Central memory CD8-positive, alpha-beta T cell (primary cell): ENCODE results near the gene PTPA.

Source experiments
- ATAC-seq: fragments of 150-1000 bp; cut with Tn5 transposase; replicated peaks from 2 replicates; pipeline ENCODE4 v1.10.0; 2022; ENCODE audit warnings: mild to moderate bottlenecking, moderate FRiP score, moderate number of reproducible peaks; ENCODE audit not compliant: poor library complexity, severe bottlenecking; ENCODE audit errors: extremely low read depth
- DNase-seq, 2 donors: peaks; one replicate each; pipeline ENCODE4 v3.0.0; 2021; ENCODE audit warnings: low spot score in 2 of 2
- H3K27ac Mint-ChIP-seq: one replicate; pipeline ENCODE4 v1.8.0; 2022; ENCODE audit warnings: low read depth, mild to moderate bottlenecking, moderate library complexity, mixed read lengths
- H3K27me3 Mint-ChIP-seq: one replicate; pipeline ENCODE4 v1.8.0; 2022; ENCODE audit warnings: mixed read lengths
- H3K36me3 Mint-ChIP-seq: one replicate; pipeline ENCODE4 v1.8.0; 2022; ENCODE audit warnings: mild to moderate bottlenecking, moderate library complexity, mixed read lengths; ENCODE audit not compliant: insufficient read depth
- H3K4me1 Mint-ChIP-seq: one replicate; pipeline ENCODE4 v1.8.0; 2022; ENCODE audit warnings: mixed read lengths
- H3K4me3 Mint-ChIP-seq: one replicate; pipeline ENCODE4 v1.8.0; 2022; ENCODE audit warnings: mild to moderate bottlenecking, moderate library complexity, mixed read lengths
- H3K9me3 Mint-ChIP-seq: one replicate; pipeline ENCODE4 v1.8.0; 2022; ENCODE audit warnings: mixed read lengths

Gene PTPA

GRCh38 chr9:129137292-129138143 is 26.3 kb downstream of the PTPA start:
- H3K36me3 Mint-ChIP-seq = peaks cover 19% of the 10 kb centered on the region
- H3K4me3 Mint-ChIP-seq = no peak overlapping the region
- H3K4me1 Mint-ChIP-seq = peaks cover 25% of the 10 kb centered on the region
- H3K27me3 Mint-ChIP-seq = no peaks in the 10 kb centered on the region
- no peaks in the 10 kb centered on the region for H3K9me3 Mint-ChIP-seq
- no peak for ATAC-seq
- DNase-seq = no peak
- no peak overlapping the region for H3K27ac Mint-ChIP-seq

- peaks cover 25% of the 10 kb centered on the region for H3K4me1 Mint-ChIP-seq
- H3K4me3 Mint-ChIP-seq = no peak overlapping the region
- ATAC-seq (no peak), DNase-seq (no peak)
- no peaks in the 10 kb centered on the region for H3K9me3 Mint-ChIP-seq
- peaks cover 20% of the 10 kb centered on the region for H3K36me3 Mint-ChIP-seq
- no peak overlapping the region for H3K27ac Mint-ChIP-seq
- H3K27me3 Mint-ChIP-seq = no peaks in the 10 kb centered on the region
Observed at GRCh38 chr9:129138144-129138462, 26.9 kb downstream of the PTPA start.

GRCh38 chr9:129138476-129139232 is 27.4 kb downstream of the PTPA start:
- H3K4me1 Mint-ChIP-seq = peaks cover 25% of the 10 kb centered on the region
- no peaks in the 10 kb centered on the region for H3K27me3 Mint-ChIP-seq

GRCh38 chr9:129139233-129139992 is 28.2 kb downstream of the PTPA start:
- ATAC-seq (peak; percentile 76), DNase-seq (peak; percentile 63 to 70)
- peak overlapping the region; percentile 85 for H3K4me3 Mint-ChIP-seq
- H3K27me3 Mint-ChIP-seq = no peaks in the 10 kb centered on the region
- peak overlapping the region; percentile 84 for H3K27ac Mint-ChIP-seq
- H3K9me3 Mint-ChIP-seq = no peaks in the 10 kb centered on the region
- peaks cover 21% of the 10 kb centered on the region for H3K36me3 Mint-ChIP-seq
- peaks cover 25% of the 10 kb centered on the region for H3K4me1 Mint-ChIP-seq

More at GRCh38 chr9:129138476-129139232, 27.4 kb downstream of the PTPA start:
- peaks cover 19% of the 10 kb centered on the region for H3K36me3 Mint-ChIP-seq
- no peak for DNase-seq
- peak overlapping the region; percentile 85 for H3K4me3 Mint-ChIP-seq
- no peak for ATAC-seq
- no peaks in the 10 kb centered on the region for H3K9me3 Mint-ChIP-seq
- H3K27ac Mint-ChIP-seq = peak overlapping the region; percentile 84

GRCh38 chr9:129139993-129140396 is 28.8 kb downstream of the PTPA start:
- H3K27me3 Mint-ChIP-seq = no peaks in the 10 kb centered on the region
- H3K9me3 Mint-ChIP-seq = no peaks in the 10 kb centered on the region
- peak overlapping the region; percentile 84 for H3K27ac Mint-ChIP-seq
- H3K36me3 Mint-ChIP-seq = peaks cover 17% of the 10 kb centered on the region
- H3K4me3 Mint-ChIP-seq = peak overlapping the region; percentile 85
- peaks cover 25% of the 10 kb centered on the region for H3K4me1 Mint-ChIP-seq
- peak; percentile 33 to 54 for DNase-seq
- ATAC-seq = peak; percentile 92

- Mint-ChIP-seq H3K9me3 (no peaks in the 10 kb centered on the region), H3K4me1 (peaks cover 25% of the 10 kb centered on the region), H3K27me3 (no peaks in the 10 kb centered on the region), H3K27ac (peak overlapping the region; percentile 84), H3K4me3 (peak overlapping the region; percentile 85), H3K36me3 (peaks cover 17% of the 10 kb centered on the region)
- ATAC-seq (no peak), DNase-seq (peak in 1 of 2 donors; percentile 27)
Observed at GRCh38 chr9:129140397-129141065, 29.3 kb downstream of the PTPA start.

GRCh38 chr9:129141066-129142041 is 30.1 kb downstream of the PTPA start:
- Mint-ChIP-seq H3K9me3 (no peaks in the 10 kb centered on the region), H3K4me1 (peaks cover 25% of the 10 kb centered on the region), H3K27me3 (no peaks in the 10 kb centered on the region), H3K36me3 (peaks cover 17% of the 10 kb centered on the region), H3K4me3 (peak overlapping the region; percentile 85), H3K27ac (peak overlapping the region; percentile 84)
- DNase-seq (no peak), ATAC-seq (no peak)

- Mint-ChIP-seq H3K36me3 (peaks cover 15% of the 10 kb centered on the region), H3K4me3 (no peak overlapping the region), H3K9me3 (no peaks in the 10 kb centered on the region), H3K27me3 (no peaks in the 10 kb centered on the region), H3K4me1 (peaks cover 31% of the 10 kb centered on the region), H3K27ac (peak overlapping the region; percentile 84)
- no peak for DNase-seq
- no peak for ATAC-seq
Observed at GRCh38 chr9:129142138-129142935, 31.1 kb downstream of the PTPA start.

- H3K36me3 Mint-ChIP-seq = peaks cover 12% of the 10 kb centered on the region
- H3K27ac Mint-ChIP-seq = no peak overlapping the region
- peaks cover 31% of the 10 kb centered on the region for H3K4me1 Mint-ChIP-seq
- H3K27me3 Mint-ChIP-seq = no peaks in the 10 kb centered on the region
- no peak for ATAC-seq
- H3K9me3 Mint-ChIP-seq = no peaks in the 10 kb centered on the region
- H3K4me3 Mint-ChIP-seq = no peak overlapping the region
- peak; percentile 50 to 51 for DNase-seq
Observed at GRCh38 chr9:129143031-129143927, 32.1 kb downstream of the PTPA start.

- no peaks in the 10 kb centered on the region for H3K27me3 Mint-ChIP-seq
- H3K27ac Mint-ChIP-seq = no peak overlapping the region
- ATAC-seq (no peak), DNase-seq (no peak)
- peaks cover 8% of the 10 kb centered on the region for H3K36me3 Mint-ChIP-seq
- no peaks in the 10 kb centered on the region for H3K9me3 Mint-ChIP-seq
- H3K4me1 Mint-ChIP-seq = peaks cover 25% of the 10 kb centered on the region
- no peak overlapping the region for H3K4me3 Mint-ChIP-seq
Observed at GRCh38 chr9:129145316-129145715, 34.1 kb downstream of the PTPA start.
